ENCODE measurements around the gene TRIP10. TPM values are rescaled to one million over a fixed set of nuclear protein-coding genes. Genes with fewer than 3 reads are reported as not detected.

TRIP10 gene, protein sequence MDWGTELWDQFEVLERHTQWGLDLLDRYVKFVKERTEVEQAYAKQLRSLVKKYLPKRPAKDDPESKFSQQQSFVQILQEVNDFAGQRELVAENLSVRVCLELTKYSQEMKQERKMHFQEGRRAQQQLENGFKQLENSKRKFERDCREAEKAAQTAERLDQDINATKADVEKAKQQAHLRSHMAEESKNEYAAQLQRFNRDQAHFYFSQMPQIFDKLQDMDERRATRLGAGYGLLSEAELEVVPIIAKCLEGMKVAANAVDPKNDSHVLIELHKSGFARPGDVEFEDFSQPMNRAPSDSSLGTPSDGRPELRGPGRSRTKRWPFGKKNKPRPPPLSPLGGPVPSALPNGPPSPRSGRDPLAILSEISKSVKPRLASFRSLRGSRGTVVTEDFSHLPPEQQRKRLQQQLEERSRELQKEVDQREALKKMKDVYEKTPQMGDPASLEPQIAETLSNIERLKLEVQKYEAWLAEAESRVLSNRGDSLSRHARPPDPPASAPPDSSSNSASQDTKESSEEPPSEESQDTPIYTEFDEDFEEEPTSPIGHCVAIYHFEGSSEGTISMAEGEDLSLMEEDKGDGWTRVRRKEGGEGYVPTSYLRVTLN
- 2.5 TPM for total RNA-seq

DNA sequence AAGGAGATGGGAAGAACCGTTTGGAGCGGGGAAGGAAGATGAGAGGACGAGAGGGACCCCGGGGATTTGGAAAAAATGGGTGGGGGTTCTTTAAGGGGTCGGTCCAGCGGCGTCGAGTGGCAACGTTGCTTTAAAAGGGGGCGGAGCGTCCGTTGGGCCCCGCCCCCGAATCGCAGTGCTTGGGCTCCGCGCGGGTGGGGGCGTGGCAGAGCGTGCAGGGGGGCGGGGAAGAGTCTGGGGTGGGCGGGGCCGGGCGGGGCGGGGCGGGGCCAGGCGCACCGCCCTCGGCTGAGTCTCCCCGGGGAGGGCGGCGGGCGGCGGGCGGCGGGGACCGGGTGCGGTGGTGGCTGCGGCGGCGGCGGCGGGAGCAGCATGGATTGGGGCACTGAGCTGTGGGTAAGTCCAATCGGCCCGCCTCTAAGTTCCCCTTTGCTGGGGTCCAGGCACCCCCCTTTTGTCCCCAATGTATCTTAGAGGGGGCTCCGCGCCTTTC lies at the start of gene TRIP10:
Gene TRIP10, plus strand, starts transcription at position 291 of the 493 bp plus-strand sequence. Its CDS starts 82 bp downstream, at position 373.

GRCh38 chr19:6720369-6721137 lies 18.9 kb upstream of the TRIP10 start, which contains the start of gene C3:
Gene C3, minus strand, starts transcription at chr19:6720650. Its CDS starts 61 bp downstream, at chr19:6720589.

DNA sequence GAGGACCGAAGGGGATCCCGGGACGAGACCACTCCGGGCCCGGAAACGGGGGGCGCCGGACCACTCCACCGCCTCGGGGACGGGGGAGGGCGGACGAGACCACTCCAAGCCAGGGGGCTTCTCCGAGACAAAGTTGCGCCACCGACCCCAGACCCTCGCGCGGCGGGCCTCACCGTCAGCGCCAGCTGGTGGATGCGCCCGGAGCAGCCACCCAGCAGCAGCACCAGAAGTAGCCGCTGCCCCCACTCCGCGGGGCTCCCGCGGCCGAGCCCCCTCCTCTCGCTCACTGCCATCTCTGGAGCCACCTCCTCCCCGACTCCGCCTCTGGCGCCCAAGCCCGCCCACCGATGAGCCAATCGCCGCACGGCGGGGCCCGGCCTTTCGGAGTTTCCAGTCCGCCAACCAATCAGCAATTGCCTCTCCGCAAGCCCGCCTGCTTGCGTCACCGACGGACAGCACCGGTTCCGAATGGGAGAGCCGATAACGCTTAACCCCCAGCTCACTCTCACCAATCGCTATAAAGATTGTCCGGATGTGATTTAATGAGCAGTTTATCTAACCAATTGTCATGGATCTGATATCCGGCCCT lies 2.1 kb upstream of the TRIP10 start, which contains the start of gene GPR108:
Gene GPR108, minus strand, starts transcription at position 297 of the 589 bp plus-strand sequence. Its CDS starts 4 bp downstream, at position 293.

DNA sequence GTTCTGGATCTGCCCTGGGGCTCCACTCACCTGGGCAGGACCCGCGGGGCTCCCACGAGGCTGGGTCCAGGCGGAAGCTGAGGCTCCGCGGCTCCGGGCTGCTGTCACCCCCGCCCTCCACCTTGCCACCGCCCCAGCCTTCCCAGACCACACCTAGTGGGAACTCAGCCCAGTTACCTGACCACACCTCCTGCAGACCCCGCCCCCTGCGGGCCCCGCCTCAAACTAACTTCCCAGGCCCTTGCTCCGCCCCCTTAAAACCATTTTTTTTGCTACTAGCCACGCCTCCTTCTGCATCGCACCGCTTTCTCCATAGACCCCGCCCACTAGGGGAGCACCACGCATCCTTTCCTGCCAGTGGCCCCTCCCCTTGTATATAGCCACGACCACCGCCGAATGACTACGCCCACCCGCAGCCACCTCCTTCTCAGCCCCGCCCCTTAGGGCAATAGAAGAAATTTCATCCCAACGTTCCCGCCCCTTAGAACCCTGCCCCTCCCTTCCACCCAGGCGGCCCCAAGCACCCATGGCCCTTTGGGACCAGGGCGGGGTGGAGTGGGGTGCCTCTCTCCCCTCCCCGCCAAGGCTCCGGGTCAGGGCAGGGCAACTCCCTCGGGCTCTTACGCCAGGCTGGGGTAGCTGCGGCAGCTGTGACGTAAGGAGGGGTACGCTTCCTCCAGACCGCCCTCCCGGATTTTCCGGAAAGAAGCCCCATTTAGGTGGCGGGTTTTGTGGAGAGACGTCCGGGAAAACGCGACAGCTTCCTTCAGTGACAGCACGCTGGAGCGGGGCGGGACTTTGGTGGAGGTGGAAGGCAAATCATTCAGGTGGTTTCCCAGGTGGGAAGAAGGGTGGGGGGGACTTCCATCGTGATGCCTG lies 28.1 kb downstream of the TRIP10 start, which contains the start of gene SH2D3A:
Gene SH2D3A, minus strand, starts transcription at position 79 of the 879 bp plus-strand sequence. CDS start 3,687 bp downstream, outside the sequence.

DNA sequence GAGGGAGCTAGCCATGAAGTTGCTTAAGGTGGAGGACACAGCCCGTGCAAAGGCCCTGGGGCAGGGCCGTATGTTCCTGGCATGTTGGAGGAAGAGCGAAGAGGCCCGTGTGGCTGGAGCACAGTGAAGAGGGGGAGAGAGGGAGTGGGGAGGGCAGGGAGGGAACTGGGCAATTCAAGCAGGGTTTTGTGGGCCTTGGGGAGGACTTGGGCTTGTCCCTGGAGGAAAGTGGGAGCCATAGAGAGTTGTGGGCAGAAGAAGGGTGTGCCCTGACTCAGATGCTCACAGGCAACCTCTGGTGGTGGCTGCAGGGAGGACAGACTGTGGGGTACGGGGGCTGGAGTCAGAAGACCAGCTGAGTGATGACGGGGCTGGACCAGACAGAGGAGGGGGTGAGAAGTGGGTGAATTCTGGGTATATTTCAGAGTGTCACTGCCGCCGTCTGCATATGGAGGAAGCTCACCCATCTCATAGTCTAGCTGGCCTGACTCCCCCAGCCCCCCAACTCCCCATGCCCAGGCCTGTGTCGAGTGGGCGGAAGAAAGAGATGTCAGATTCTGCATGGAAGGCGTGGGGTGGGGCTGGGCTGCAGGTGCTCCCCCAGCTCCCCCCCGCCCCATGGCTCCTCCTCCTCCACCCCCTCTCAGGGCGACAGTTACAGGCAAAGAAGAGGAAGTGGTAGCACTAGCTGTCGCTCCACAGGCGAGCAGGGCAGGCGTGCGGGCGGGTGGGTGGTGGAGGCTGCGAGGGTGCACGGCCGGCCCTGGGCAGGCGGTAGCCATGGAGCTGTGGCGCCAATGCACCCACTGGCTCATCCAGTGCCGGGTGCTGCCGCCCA lies 32.8 kb downstream of the TRIP10 start, which contains the start of gene VAV1:
Gene VAV1, plus strand, starts transcription at position 681 of the 838 bp plus-strand sequence. Its CDS starts 100 bp downstream, at position 781.

Other genes with a start within 250 kb of the TRIP10 start
- 215 TPM for gene TUBB4A, start 237.4 kb upstream of the TRIP10 start, total RNA-seq
- 1.9 TPM for gene TNFSF9, start 208.7 kb upstream of the TRIP10 start, total RNA-seq
- not detected for gene CD70, start 148.5 kb upstream of the TRIP10 start, total RNA-seq
- gene TNFSF14, start 69.5 kb upstream of the TRIP10 start, total RNA-seq = not detected
- 35.4 TPM for gene C3, start 19.0 kb upstream of the TRIP10 start, total RNA-seq
- 14.1 TPM for gene GPR108, start 2.1 kb upstream of the TRIP10 start, total RNA-seq
- gene SH2D3A, start 27.8 kb downstream of the TRIP10 start, total RNA-seq = 0.31 TPM
- gene VAV1, start 33.0 kb downstream of the TRIP10 start, total RNA-seq = 1.6 TPM
- gene ADGRE1, start 147.9 kb downstream of the TRIP10 start, total RNA-seq = not detected

Data from parietal lobe (tissue), 1 donor.